A549 (cell line): ENCODE results near the gene CHORDC1.

ENCODE experiments used
- CTCF ChIP-seq: fragments of >200 bp; sonication (Bioruptor Twin); formaldehyde crosslinking; IDR thresholded peaks from 3 replicates; pipeline ENCODE4 v1.5.1; 2016
- E2F6 ChIP-seq: IDR thresholded peaks from 2 replicates; pipeline ENCODE4 v1.6.1; 2012; ENCODE audit warnings: low read depth, borderline replicate concordance
- EHF ChIP-seq: fragments of 250-450 bp; sonication (Bioruptor Pico); IDR thresholded peaks from 2 replicates; pipeline ENCODE4 v1.5.0; 2020; ENCODE audit warnings: mild to moderate bottlenecking
- ELK1 ChIP-seq: fragments of 150-350 bp; IDR thresholded peaks from 2 replicates; pipeline ENCODE4 v1.6.1; 2014; ENCODE audit warnings: low read depth, mild to moderate bottlenecking, low read length
- EP300 ChIP-seq, 2 experiments: fragments of >200 bp; sonication (Bioruptor Twin); formaldehyde crosslinking; IDR thresholded peaks; 2 replicates in 1 of 2; 3 replicates in 1 of 2; pipeline ENCODE4 v1.6.1; 2016 to 2017
- FOSL2 ChIP-seq, 2 experiments: fragments of 450-650 bp in 1 of 2; fragments of >200 bp in 1 of 2; sonication (Bioruptor Twin) in 1 of 2; formaldehyde crosslinking; IDR thresholded peaks; 2 replicates each; pipeline versions ENCODE4 v1.5.0 to v1.6.1; 2016 to 2020; ENCODE audit warnings: mild to moderate bottlenecking in 1 of 2, moderate library complexity in 1 of 2
- HMGXB4 ChIP-seq: fragments of 250-450 bp; sonication (Bioruptor Pico); IDR thresholded peaks from 2 replicates; pipeline ENCODE4 v1.5.0; 2021; ENCODE audit warnings: mild to moderate bottlenecking, moderate library complexity, borderline replicate concordance
- HOXA7 ChIP-seq: fragments of 250-450 bp; sonication (Bioruptor Pico); IDR thresholded peaks from 2 replicates; pipeline ENCODE4 v1.5.0; 2020; ENCODE audit warnings: mild to moderate bottlenecking, moderate library complexity
- MAX ChIP-seq: IDR thresholded peaks from 2 replicates; pipeline ENCODE4 v1.6.1; 2012
- POLR2A ChIP-seq: IDR thresholded peaks from 2 replicates; pipeline ENCODE4 v1.6.1; 2012; ENCODE audit warnings: mild to moderate bottlenecking, low read length
- POLR2AphosphoS2 ChIP-seq: conservative IDR thresholded peaks from 2 replicates; pipeline ENCODE4 v1.6.1; 2012; ENCODE audit warnings: low read length, improper control_type of control experiment, inconsistent platforms
- RAD21 ChIP-seq, 2 experiments: fragments of >200 bp in 1 of 2; sonication (Bioruptor Twin) in 1 of 2; formaldehyde crosslinking in 1 of 2; IDR thresholded peaks in 1 of 2; conservative IDR thresholded peaks in 1 of 2; 2 replicates in 1 of 2; 3 replicates in 1 of 2; pipeline ENCODE4 v1.6.1; 2012 to 2018; ENCODE audit warnings: inconsistent platforms in 1 of 2
- RCOR1 ChIP-seq: fragments of 150-350 bp; IDR thresholded peaks from 2 replicates; pipeline ENCODE4 v1.6.1; 2014; ENCODE audit warnings: antibody characterized with exemption, low read length, low read depth
- USF2 ChIP-seq: fragments of 450-650 bp; IDR thresholded peaks from 2 replicates; pipeline ENCODE4 v1.6.1; 2014; ENCODE audit warnings: antibody characterized with exemption

- TF ChIP-seq HMGXB4 (CRISPR knock-in tag) (no peak), MAX (no peak), EP300 (IDR thresholded peaks at IDR 0.05) (no peak), CTCF (no peak), RCOR1 (no peak), USF2 (no peak), E2F6 (no peak), EHF (CRISPR knock-in tag) (no peak), POLR2AphosphoS2 (no peak), POLR2A (no peak), HOXA7 (CRISPR knock-in tag) (no peak), ELK1 (no peak), FOSL2 (IDR thresholded peaks at IDR 0.05) (no peak), FOSL2 (CRISPR knock-in tag; IDR thresholded peaks at IDR 0.05) (no peak), RAD21 (conservative IDR thresholded peaks at IDR 0.05 in 1 of 2, IDR thresholded peaks at IDR 0.05 in 1 of 2) (no peak)
Measured at GRCh38 chr11:90176069-90176468, 46.8 kb downstream of the CHORDC1 start.
